ENCODE data around the gene TRIM59. TPM values are rescaled to one million over a fixed set of nuclear protein-coding genes. Genes with fewer than 3 reads are reported as not detected.

Gene TRIM59
- total RNA-seq, 1 donor from 2014 or later, result not detected

DNA sequence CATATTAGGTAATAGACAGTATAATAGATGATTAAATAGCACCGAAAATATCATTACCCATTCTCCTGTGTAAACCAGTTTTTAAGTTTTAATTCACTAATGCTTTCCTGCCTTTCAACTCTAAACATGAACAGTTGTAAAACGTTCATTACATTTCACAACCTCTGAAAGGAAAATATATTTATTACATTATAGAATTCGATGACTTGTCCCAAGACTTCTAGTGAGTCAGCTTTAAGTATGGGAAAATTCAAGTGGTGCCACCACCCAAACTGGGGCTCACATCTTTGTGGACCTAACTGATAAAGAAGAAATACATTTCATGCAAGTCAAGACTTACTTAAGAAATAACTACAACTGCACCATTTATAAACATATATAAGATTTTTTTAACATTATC, 2.0 kb downstream of the TRIM59 start:
- TF ChIP-seq, protein P1, sequence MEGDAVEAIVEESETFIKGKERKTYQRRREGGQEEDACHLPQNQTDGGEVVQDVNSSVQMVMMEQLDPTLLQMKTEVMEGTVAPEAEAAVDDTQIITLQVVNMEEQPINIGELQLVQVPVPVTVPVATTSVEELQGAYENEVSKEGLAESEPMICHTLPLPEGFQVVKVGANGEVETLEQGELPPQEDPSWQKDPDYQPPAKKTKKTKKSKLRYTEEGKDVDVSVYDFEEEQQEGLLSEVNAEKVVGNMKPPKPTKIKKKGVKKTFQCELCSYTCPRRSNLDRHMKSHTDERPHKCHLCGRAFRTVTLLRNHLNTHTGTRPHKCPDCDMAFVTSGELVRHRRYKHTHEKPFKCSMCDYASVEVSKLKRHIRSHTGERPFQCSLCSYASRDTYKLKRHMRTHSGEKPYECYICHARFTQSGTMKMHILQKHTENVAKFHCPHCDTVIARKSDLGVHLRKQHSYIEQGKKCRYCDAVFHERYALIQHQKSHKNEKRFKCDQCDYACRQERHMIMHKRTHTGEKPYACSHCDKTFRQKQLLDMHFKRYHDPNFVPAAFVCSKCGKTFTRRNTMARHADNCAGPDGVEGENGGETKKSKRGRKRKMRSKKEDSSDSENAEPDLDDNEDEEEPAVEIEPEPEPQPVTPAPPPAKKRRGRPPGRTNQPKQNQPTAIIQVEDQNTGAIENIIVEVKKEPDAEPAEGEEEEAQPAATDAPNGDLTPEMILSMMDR (IDR thresholded peaks at IDR 0.05), result no peak
- intact Hi-C loops (cut with DNase I), result no loop called here

DNA sequence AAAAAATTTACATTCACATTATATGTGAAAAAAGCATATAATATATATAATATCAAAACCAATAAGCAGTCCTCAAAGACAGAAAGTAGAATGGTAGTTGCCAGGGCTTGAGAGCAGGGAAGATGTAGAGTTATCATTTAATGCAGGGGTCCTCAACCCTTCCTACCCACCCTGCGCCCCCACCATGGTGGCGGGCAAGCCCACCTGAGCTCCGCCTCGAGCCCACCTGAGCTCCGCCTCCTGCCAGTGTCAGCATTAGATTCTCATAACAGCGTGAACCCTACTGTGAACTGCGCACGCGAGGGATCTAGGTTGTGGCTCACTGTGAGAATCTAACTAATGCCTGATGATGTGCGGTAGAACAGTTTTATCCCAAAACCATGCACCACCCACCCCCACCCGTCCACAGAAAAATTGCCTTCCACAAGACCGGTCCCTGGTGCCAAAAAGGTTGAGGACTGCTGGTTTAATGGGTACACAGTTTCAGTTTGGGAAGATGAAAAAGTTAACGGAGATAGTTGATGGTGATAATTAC, 3.0 kb downstream of the TRIM59 start:
- Histone ChIP-seq H3K9me3 (no peaks in the 10 kb centered on the region), H3K4me3 (no peak overlapping the region), H3K27me3 (no peaks in the 10 kb centered on the region), H3K27ac (no peak overlapping the region), H3K36me3 (no peaks in the 10 kb centered on the region), H3K4me1 (peaks cover 3 to 5% of the 10 kb centered on the region in 2 donors)
- DNase-seq (ENCODE audit: low spot score in 2 of 2), result no peak
- TF ChIP-seq, protein P1 (IDR thresholded peaks at IDR 0.05), result no peak
- intact Hi-C loops (cut with DNase I), result no loop called here

More for the DNA sequence above, 2.0 kb downstream of the TRIM59 start:
- H3K4me1 ChIP-seq, result peaks cover 3 to 5% of the 10 kb centered on the region in 2 donors
- no peak for DNase-seq (ENCODE audit: low spot score in 2 of 2)
- no peaks in the 10 kb centered on the region for H3K9me3 ChIP-seq
- H3K4me3 ChIP-seq, result peak overlapping the region in 1 of 2 donors; percentile 68
- no peaks in the 10 kb centered on the region for H3K27me3 ChIP-seq
- no peaks in the 10 kb centered on the region for H3K36me3 ChIP-seq
- no peak overlapping the region for H3K27ac ChIP-seq

GRCh38 chr3:160445854-160446253, 3.7 kb downstream of the TRIM59 start:
- H3K27ac ChIP-seq, result no peak overlapping the region
- no peak for DNase-seq (ENCODE audit: low spot score in 2 of 2)
- H3K36me3 ChIP-seq, result no peaks in the 10 kb centered on the region
- H3K27me3 ChIP-seq, result no peaks in the 10 kb centered on the region
- H3K4me3 ChIP-seq, result no peak overlapping the region
- intact Hi-C loops (cut with DNase I), result no loop called here
- no peaks in the 10 kb centered on the region for H3K9me3 ChIP-seq
- TF ChIP-seq, protein P1 (IDR thresholded peaks at IDR 0.05), result no peak
- H3K4me1 ChIP-seq, result peaks cover 3 to 5% of the 10 kb centered on the region in 2 donors

- H3K27ac ChIP-seq, result no peak overlapping the region
- no peaks in the 10 kb centered on the region for H3K4me1 ChIP-seq
- no peak for DNase-seq (ENCODE audit: low spot score in 2 of 2)
- TF ChIP-seq, protein P1 (IDR thresholded peaks at IDR 0.05), result no peak
- H3K36me3 ChIP-seq, result no peaks in the 10 kb centered on the region
- no peaks in the 10 kb centered on the region for H3K9me3 ChIP-seq
- intact Hi-C loops (cut with DNase I), result no loop called here
- H3K27me3 ChIP-seq, result no peaks in the 10 kb centered on the region
- no peak overlapping the region for H3K4me3 ChIP-seq
Measured at GRCh38 chr3:160444411-160444810, 5.2 kb downstream of the TRIM59 start.

DNA sequence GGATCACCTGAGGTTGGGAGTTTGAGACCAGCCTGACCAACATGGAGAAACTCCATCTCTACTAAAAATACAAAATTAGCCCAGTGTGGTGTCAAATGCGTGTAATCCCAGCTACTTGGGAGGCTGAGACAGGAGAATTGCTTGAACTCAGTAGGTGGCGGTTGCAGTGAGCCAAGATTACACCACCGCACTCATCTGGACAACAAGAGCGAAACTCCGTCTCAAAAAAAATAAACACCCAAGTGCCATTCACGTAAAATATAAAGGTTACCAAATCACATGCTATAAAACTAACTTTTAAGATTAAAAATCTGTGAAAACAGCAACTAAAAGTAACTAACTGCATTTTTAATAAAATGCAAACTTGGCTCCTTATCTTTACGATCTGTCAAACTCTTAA, 8.9 kb downstream of the TRIM59 start:
- no peak for DNase-seq (ENCODE audit: low spot score in 2 of 2)
- H3K4me3 ChIP-seq, result no peak overlapping the region

More for the DNA sequence above, 8.9 kb downstream of the TRIM59 start:
- H3K36me3 ChIP-seq, result no peaks in the 10 kb centered on the region
- no peaks in the 10 kb centered on the region for H3K27me3 ChIP-seq
- TF ChIP-seq, protein P1 (IDR thresholded peaks at IDR 0.05), result no peak
- H3K9me3 ChIP-seq, result no peaks in the 10 kb centered on the region
- no peaks in the 10 kb centered on the region for H3K4me1 ChIP-seq
- intact Hi-C loops (cut with DNase I), result no loop called here
- no peak overlapping the region for H3K27ac ChIP-seq
